ENCODE results near the gene PNLIPRP3. TPM values are rescaled to one million over a fixed set of nuclear protein-coding genes. Genes with fewer than 3 reads are reported as not detected.

Gene PNLIPRP3
- total RNA-seq, 1 donor from 2014 or later = not detected

GRCh38 chr10:116475866-116476265 lies 48.2 kb downstream of the PNLIPRP3 start:
- H3K4me3 ChIP-seq (ENCODE audit: low read depth, low read length) = no peak overlapping the region
- TF ChIP-seq, protein P1, sequence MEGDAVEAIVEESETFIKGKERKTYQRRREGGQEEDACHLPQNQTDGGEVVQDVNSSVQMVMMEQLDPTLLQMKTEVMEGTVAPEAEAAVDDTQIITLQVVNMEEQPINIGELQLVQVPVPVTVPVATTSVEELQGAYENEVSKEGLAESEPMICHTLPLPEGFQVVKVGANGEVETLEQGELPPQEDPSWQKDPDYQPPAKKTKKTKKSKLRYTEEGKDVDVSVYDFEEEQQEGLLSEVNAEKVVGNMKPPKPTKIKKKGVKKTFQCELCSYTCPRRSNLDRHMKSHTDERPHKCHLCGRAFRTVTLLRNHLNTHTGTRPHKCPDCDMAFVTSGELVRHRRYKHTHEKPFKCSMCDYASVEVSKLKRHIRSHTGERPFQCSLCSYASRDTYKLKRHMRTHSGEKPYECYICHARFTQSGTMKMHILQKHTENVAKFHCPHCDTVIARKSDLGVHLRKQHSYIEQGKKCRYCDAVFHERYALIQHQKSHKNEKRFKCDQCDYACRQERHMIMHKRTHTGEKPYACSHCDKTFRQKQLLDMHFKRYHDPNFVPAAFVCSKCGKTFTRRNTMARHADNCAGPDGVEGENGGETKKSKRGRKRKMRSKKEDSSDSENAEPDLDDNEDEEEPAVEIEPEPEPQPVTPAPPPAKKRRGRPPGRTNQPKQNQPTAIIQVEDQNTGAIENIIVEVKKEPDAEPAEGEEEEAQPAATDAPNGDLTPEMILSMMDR (IDR thresholded peaks at IDR 0.05; ENCODE audit: insufficient read depth, low read length, poor library complexity, severe bottlenecking) = no peak

GRCh38 chr10:116476461-116476860 lies 48.8 kb downstream of the PNLIPRP3 start:
- no peaks in the 10 kb centered on the region for H3K36me3 ChIP-seq (ENCODE audit: control insufficient read depth, insufficient read depth, low read length)
- DNase-seq (ENCODE audit: low read depth) = no peak
- TF ChIP-seq, protein P1 (IDR thresholded peaks at IDR 0.05; ENCODE audit: insufficient read depth, low read length, poor library complexity, severe bottlenecking) = no peak
- no peak overlapping the region for H3K4me3 ChIP-seq (ENCODE audit: low read depth, low read length)
- H3K27me3 ChIP-seq (ENCODE audit: control insufficient read depth, insufficient read depth, low read length) = no peaks in the 10 kb centered on the region

More at GRCh38 chr10:116475866-116476265, 48.2 kb downstream of the PNLIPRP3 start:
- no peaks in the 10 kb centered on the region for H3K36me3 ChIP-seq (ENCODE audit: control insufficient read depth, insufficient read depth, low read length)
- DNase-seq (ENCODE audit: low read depth) = no peak
- no peaks in the 10 kb centered on the region for H3K27me3 ChIP-seq (ENCODE audit: control insufficient read depth, insufficient read depth, low read length)

DNA sequence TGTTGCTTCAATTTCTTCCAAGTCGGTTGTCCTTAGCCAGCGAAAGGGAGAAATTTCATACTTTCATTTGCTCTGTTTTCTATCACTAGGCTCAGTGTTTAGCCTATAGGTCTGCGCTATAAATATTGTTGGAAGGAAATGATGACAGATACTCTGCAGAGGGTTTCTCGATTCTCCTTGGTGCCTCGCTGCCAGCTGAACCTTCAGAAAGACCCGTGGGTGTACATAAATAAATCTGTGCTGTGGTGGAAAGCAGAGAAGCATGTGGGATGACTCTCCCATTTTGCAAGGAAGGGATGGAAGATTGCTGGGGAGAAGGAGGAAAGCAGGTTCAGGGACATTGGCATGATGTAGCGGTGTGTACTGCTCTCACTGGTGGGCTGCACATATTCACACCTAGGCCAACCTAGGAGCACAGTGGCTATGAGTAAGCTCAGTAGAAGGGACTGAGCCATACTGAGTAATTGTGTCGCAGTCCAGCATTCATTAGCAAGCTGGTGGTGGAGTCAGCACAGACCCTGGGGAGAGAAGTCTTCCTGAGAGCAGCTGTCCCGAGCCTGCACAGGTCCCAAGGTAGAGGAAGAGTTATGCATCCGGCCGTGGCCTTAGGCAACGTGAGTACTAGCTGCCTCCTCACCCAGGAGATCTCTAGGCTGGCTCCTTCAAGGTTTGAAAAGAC lies 50.5 kb downstream of the PNLIPRP3 start:
- Histone ChIP-seq H3K36me3 (ENCODE audit: control insufficient read depth, insufficient read depth, low read length) (no peaks in the 10 kb centered on the region), H3K27me3 (ENCODE audit: control insufficient read depth, insufficient read depth, low read length) (no peaks in the 10 kb centered on the region), H3K4me3 (ENCODE audit: low read depth, low read length) (no peak overlapping the region)
- TF ChIP-seq, protein P1 (IDR thresholded peaks at IDR 0.05; ENCODE audit: insufficient read depth, low read length, poor library complexity, severe bottlenecking) = no peak
- no peak for DNase-seq (ENCODE audit: low read depth)

- no peaks in the 10 kb centered on the region for H3K27me3 ChIP-seq (ENCODE audit: control insufficient read depth, insufficient read depth, low read length)
- TF ChIP-seq, protein P1 (IDR thresholded peaks at IDR 0.05; ENCODE audit: insufficient read depth, low read length, poor library complexity, severe bottlenecking) = no peak
- H3K36me3 ChIP-seq (ENCODE audit: control insufficient read depth, insufficient read depth, low read length) = no peaks in the 10 kb centered on the region
- no peak overlapping the region for H3K4me3 ChIP-seq (ENCODE audit: low read depth, low read length)
- DNase-seq (ENCODE audit: low read depth) = no peak
Measured at GRCh38 chr10:116486770-116487448, 59.3 kb downstream of the PNLIPRP3 start.

DNA sequence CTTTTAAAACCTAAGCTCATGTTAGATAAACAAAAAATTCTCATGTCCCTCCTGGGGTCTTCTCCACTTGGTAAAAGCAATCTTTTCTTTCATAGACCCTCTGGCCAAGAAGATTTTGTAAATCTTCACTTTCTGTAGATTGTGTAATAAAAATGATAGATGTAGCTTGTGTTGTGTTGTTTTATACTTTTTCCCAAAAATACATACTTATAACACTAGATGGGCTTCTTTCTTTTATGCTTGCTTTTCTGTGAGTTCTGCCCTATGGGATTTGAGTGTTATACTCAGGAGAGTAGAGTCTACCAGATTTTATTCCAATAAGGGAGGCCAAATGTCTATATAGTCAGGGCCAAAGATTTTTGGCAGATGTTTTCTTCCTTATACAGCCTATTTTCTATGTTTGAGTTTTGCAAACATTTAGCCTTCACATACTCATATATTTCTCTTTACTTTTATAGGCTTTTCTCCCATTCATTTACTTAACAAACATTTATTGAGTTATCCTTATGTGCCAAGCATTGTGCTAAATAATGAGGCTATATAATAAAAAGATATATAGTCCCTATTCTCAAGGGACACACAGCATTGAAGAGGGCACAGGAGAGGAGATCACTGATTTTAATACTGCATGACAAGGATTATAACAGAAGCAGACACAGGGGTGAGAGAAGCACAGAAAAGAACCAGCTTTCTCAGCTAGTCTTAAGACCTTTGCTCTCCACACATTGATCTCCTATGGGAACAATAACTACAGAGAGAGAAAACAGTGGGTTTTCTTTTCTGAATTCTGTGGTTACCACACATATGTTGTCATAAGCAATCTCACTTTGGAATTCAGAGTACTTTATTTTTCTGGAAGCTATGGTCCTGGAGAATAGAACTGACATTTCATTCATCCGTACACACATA lies 60.1 kb downstream of the PNLIPRP3 start:
- TF ChIP-seq, protein P1 (IDR thresholded peaks at IDR 0.05; ENCODE audit: insufficient read depth, low read length, poor library complexity, severe bottlenecking) = no peak
- H3K4me3 ChIP-seq (ENCODE audit: low read depth, low read length) = no peak overlapping the region
- no peak for DNase-seq (ENCODE audit: low read depth)
- H3K36me3 ChIP-seq (ENCODE audit: control insufficient read depth, insufficient read depth, low read length) = no peaks in the 10 kb centered on the region
- H3K27me3 ChIP-seq (ENCODE audit: control insufficient read depth, insufficient read depth, low read length) = no peaks in the 10 kb centered on the region

Measured in kidney epithelial cell (primary cell).